DOHH2 (cell line): ENCODE measurements around the gene USP40.

ENCODE experiments used
- CTCF ChIP-seq: fragments of 200-600 bp; sonication (generic); IDR thresholded peaks from one replicate; pipeline ENCODE4 v1.5.1; 2014; ENCODE audit warnings: antibody characterized with exemption, mild to moderate bottlenecking, low read depth, low read length; ENCODE audit not compliant: poor library complexity, severe bottlenecking
- EZH2phosphoT487 ChIP-seq: fragments of 200-600 bp; sonication (generic); IDR thresholded peaks from 2 replicates; pipeline ENCODE4 v1.6.1; 2017; ENCODE audit warnings: borderline replicate concordance, mild to moderate bottlenecking, antibody characterized with exemption, low read length, moderate library complexity, mixed read lengths

GRCh38 chr2:233468741-233469110 lies 97.9 kb downstream of the USP40 start:
- TF ChIP-seq CTCF = no peak
- no peak for TF ChIP-seq EZH2phosphoT487
